Hepatic stellate cell (primary cell): ENCODE data around the gene SLC26A8.
"Not testable (repeated sequence)": the region's sequence is repeated elsewhere in the genome, so short reads cannot be mapped to it uniquely, and the experiment has no call there.

Experiments
- DNase-seq: peaks from one replicate; pipeline ENCODE4 v3.0.0; 2011; ENCODE audit warnings: low spot score

The SLC26A8 gene

GRCh38 chr6:36015666-36016065 is 8.8 kb downstream of the SLC26A8 start:
- DNase-seq = no peak

- no peak for DNase-seq
These were observed 24.0 kb downstream of the SLC26A8 start for GRCh38 chr6:36000451-36000850.

- DNase-seq = no peak
These were observed 31.3 kb downstream of the SLC26A8 start for GRCh38 chr6:35993150-35993549.

- DNase-seq = not testable (repeated sequence)
These were observed 36.4 kb downstream of the SLC26A8 start for GRCh38 chr6:35988047-35988446.

GRCh38 chr6:35984701-35985100 is 39.7 kb downstream of the SLC26A8 start:
- no peak for DNase-seq

- DNase-seq = no peak
These were observed 43.3 kb downstream of the SLC26A8 start for GRCh38 chr6:35980991-35981645.

- DNase-seq = not testable (repeated sequence)
These were observed 44.3 kb downstream of the SLC26A8 start for GRCh38 chr6:35980126-35980525.

- DNase-seq = no peak
These were observed 47.1 kb downstream of the SLC26A8 start for GRCh38 chr6:35977308-35977707.

GRCh38 chr6:35973670-35974222 is 50.7 kb downstream of the SLC26A8 start:
- DNase-seq = no peak

- no peak for DNase-seq
These were observed 51.7 kb downstream of the SLC26A8 start for GRCh38 chr6:35972471-35973367.

- DNase-seq = peak; percentile 32
These were observed 54.3 kb downstream of the SLC26A8 start for GRCh38 chr6:35970181-35970580.

GRCh38 chr6:35969646-35970045 is 54.8 kb downstream of the SLC26A8 start:
- no peak for DNase-seq

GRCh38 chr6:35968821-35969220 is 55.6 kb downstream of the SLC26A8 start:
- DNase-seq = no peak

GRCh38 chr6:35967076-35967774 is 57.2 kb downstream of the SLC26A8 start:
- DNase-seq = no peak

GRCh38 chr6:35962779-35963560 is 61.5 kb downstream of the SLC26A8 start:
- no peak for DNase-seq

GRCh38 chr6:35960187-35960586 is 64.3 kb downstream of the SLC26A8 start:
- no peak for DNase-seq

- no peak for DNase-seq
These were observed 68.5 kb downstream of the SLC26A8 start for GRCh38 chr6:35955970-35956369.

GRCh38 chr6:35955521-35955920 is 68.9 kb downstream of the SLC26A8 start:
- DNase-seq = no peak

- DNase-seq = no peak
These were observed 69.4 kb downstream of the SLC26A8 start for GRCh38 chr6:35955071-35955470.

GRCh38 chr6:35954333-35954732 is 70.1 kb downstream of the SLC26A8 start:
- DNase-seq = no peak

- no peak for DNase-seq
These were observed 75.7 kb downstream of the SLC26A8 start for GRCh38 chr6:35948725-35949124.

- no peak for DNase-seq
These were observed 78.8 kb downstream of the SLC26A8 start for GRCh38 chr6:35945650-35946025.
